Activated CD8-positive, alpha-beta T cell treated with anti-CD3 and anti-CD28 coated beads, Interleukin-2, amount 10 ng/mL, durations not matched to agents 7 days and 5 days (primary cell): ENCODE results near the gene SERTAD2. TPM values are rescaled to one million over a fixed set of nuclear protein-coding genes. Genes with fewer than 3 reads are reported as not detected.

Source experiments
- ATAC-seq: fragments of 150-1000 bp; cut with Tn5 transposase; one replicate; pipeline ENCODE4 v1.10.0; 2021; ENCODE audit warnings: moderate library complexity
- CTCF ChIA-PET: fragments of 350-600 bp; sonication (Branson Sonifier 250); formaldehyde crosslinking; loops from one replicate; lab custom pipeline; 2021; ENCODE audit warnings: antibody characterized with exemption; lab: Charles Lee
- POLR2A ChIA-PET: fragments of 350-600 bp; sonication (Branson Sonifier 250); formaldehyde crosslinking; loops from one replicate; lab custom pipeline; 2021; ENCODE audit warnings: antibody characterized with exemption; lab: Charles Lee
- DNase-seq: peaks from one replicate; pipeline ENCODE4 v3.0.0-alpha.2; 2020
- H3K27ac Mint-ChIP-seq: one replicate; pipeline ENCODE4 v1.8.0; 2021; ENCODE audit warnings: mild to moderate bottlenecking, mixed read lengths
- H3K27me3 Mint-ChIP-seq: one replicate; pipeline ENCODE4 v1.8.0; 2021; ENCODE audit warnings: low read depth, mixed read lengths
- H3K36me3 Mint-ChIP-seq: one replicate; pipeline ENCODE4 v1.8.0; 2021; ENCODE audit warnings: low read depth, mixed read lengths
- H3K4me1 Mint-ChIP-seq: one replicate; pipeline ENCODE4 v1.8.0; 2021; ENCODE audit warnings: low read depth, mixed read lengths
- H3K4me3 Mint-ChIP-seq: one replicate; pipeline ENCODE4 v1.8.0; 2021; ENCODE audit warnings: mild to moderate bottlenecking, mixed read lengths
- H3K9me3 Mint-ChIP-seq: one replicate; pipeline ENCODE4 v1.8.0; 2022; ENCODE audit warnings: mixed read lengths; ENCODE audit not compliant: insufficient read depth
- total RNA-seq, 2 experiments: library from RNA; stranded (reverse); gene quantifications; one replicate each; pipeline ENCODE4 v1.2.3, GENCODE V29; 2021

SERTAD2 gene, protein sequence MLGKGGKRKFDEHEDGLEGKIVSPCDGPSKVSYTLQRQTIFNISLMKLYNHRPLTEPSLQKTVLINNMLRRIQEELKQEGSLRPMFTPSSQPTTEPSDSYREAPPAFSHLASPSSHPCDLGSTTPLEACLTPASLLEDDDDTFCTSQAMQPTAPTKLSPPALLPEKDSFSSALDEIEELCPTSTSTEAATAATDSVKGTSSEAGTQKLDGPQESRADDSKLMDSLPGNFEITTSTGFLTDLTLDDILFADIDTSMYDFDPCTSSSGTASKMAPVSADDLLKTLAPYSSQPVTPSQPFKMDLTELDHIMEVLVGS
- total RNA-seq, result 10 to 100 TPM; 21.4 to 21.8 TPM

GRCh38 chr2:64653109-64654062, at the start of gene SERTAD2:
Gene SERTAD2, minus strand, starts transcription at chr2:64653913. Its CDS starts 17,042 bp downstream, at chr2:64636871.
- peak within 1 kb of the TSS; percentile 90 for H3K27ac Mint-ChIP-seq
- DNase-seq, result peak; percentile 87
- H3K4me3 Mint-ChIP-seq, result peak within 1 kb of the TSS; percentile 85
- H3K9me3 Mint-ChIP-seq, result no peaks in the 10 kb centered on the region
- POLR2A ChIA-PET, result interaction anchor here (0.7 to 9.1 kb wide), 36 partner anchors 9 to 214 kb away, joined by 3 to 144 read pairs (median 5); partner anchors contain the start of gene AFTPH
- CTCF ChIA-PET, result interaction anchor here (0.9 to 14.9 kb wide), 32 partner anchors 9 to 214 kb away, joined by 3 to 276 read pairs (median 5); no protein-coding TSS in a partner anchor
- H3K4me1 Mint-ChIP-seq, result peaks cover 65% of the 10 kb centered on the region
- H3K27me3 Mint-ChIP-seq, result no peaks in the 10 kb centered on the region
- ATAC-seq, result peak; percentile 85
- peaks cover 6% of the 10 kb centered on the region for H3K36me3 Mint-ChIP-seq

DNA sequence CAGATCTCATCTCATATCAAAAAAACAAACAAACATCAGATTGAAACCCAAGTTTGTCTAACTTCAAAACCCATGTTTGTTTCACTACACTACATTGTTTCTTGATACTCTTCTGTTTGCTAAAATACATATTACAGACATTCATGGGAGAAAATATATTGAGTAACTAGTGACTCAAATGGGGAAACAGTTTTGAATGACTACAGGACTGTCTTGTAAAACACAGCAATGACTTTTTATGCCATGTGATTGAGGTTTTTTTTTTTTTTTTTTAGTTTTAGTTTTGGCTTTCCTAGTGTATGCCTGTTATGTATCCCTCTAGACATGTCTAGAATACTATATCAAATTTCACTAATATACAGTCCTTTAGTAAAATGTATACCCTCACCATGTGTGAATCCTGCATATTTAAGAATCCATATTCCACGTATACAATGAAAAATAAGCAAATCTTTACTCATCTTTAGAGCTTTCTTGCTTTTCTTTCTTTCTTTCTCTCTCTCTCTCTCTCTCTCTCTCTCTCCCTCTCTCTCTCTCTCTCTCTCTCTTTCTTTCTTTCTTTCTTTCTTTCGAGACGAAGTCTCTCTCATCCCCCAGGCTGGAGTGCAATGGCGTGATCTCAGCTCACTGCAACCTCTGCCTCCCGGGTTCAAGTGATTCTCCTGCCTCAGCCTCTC, 46.6 kb upstream of the SERTAD2 start:
- Mint-ChIP-seq H3K27ac (peak overlapping the region; percentile 64), H3K4me1 (peaks cover 52% of the 10 kb centered on the region), H3K4me3 (no peak overlapping the region), H3K9me3 (no peaks in the 10 kb centered on the region), H3K27me3 (no peaks in the 10 kb centered on the region), H3K36me3 (peaks cover 24% of the 10 kb centered on the region)
- CTCF ChIA-PET, result interaction anchor here (1.0 to 1.2 kb wide), 3 partner anchors 33 to 53 kb away, joined by 3 to 6 read pairs (median 4); no protein-coding TSS in a partner anchor
- POLR2A ChIA-PET, result interaction anchor here (1.1 kb wide), 1 partner anchor 27 kb away, joined by 3 read pairs; no protein-coding TSS in a partner anchor
- ATAC-seq, result no peak
- DNase-seq, result no peak

DNA sequence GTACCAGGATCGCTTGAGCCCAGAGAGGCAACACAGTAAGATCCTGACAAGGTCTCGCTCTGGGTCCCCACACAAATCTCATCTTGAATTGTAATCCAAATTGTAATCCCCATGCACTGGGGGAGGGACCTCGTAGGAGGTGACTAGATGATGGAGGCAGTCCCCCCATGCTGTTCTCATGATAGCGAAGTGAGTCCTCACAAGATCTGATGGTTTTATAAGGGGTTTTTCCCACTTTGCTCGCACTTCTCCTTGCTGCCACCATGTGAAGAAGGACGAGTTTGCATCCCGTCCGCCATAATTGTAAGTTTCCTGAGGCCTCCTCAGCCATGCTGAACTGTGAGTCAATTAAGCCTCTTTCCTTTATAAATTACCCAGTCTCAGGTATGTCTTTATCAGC, 46.0 kb upstream of the SERTAD2 start:
- ATAC-seq, result no peak
- no peaks in the 10 kb centered on the region for H3K27me3 Mint-ChIP-seq
- POLR2A ChIA-PET, result no interaction called here

DNA sequence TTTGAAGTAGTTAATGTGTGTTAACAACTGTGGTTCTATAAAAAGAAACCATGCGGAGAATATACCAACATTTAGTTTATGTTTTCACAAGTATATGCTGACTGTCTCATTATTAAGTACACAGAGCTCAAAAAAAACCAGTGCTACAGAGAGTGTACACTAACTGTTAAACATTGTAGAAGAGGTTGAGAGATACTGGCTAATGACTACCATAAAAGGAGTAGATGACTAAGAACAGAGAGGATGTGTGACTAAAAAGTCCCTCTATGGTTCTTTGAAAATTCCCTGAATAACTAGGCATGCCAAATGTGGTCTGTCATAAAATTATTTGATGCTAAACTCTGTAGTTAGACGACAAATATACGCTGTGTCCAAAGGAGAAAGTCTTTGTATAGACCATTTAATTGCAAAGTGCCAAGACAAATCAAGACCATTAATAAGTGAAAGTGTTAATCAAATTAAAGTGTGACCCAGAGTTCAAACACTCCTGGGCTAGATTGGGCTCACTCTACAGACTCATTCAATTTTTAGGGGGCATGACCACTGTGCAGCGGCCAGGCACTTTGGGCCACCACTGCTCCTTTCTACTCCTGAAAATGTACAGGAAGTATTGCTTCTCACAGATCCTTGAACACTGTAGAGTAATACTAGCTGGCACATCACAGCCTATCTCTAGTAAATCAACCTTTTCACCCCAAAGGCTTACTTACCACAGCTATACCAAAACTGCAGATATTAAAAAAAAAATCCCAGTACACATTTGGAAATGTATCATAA, 45.1 kb upstream of the SERTAD2 start:
- H3K27ac Mint-ChIP-seq, result peak overlapping the region; percentile 61
- ChIA-PET POLR2A (interaction anchor here (0.7 to 1.7 kb wide), 2 partner anchors 28 to 46 kb away, joined by 3 to 4 read pairs; no protein-coding TSS in a partner anchor), CTCF (interaction anchor here (1.7 to 2.1 kb wide), 2 partner anchors 44 to 52 kb away, joined by 4 to 8 read pairs; partner anchors contain the start of gene SERTAD2)
- ATAC-seq (peak; percentile 89), DNase-seq (no peak)
- H3K27me3 Mint-ChIP-seq, result no peaks in the 10 kb centered on the region
- H3K36me3 Mint-ChIP-seq, result peaks cover 25% of the 10 kb centered on the region
- no peaks in the 10 kb centered on the region for H3K9me3 Mint-ChIP-seq
- H3K4me3 Mint-ChIP-seq, result peak overlapping the region; percentile 20
- H3K4me1 Mint-ChIP-seq, result peaks cover 54% of the 10 kb centered on the region

More for the DNA sequence above, 46.0 kb upstream of the SERTAD2 start:
- peak overlapping the region; percentile 64 for H3K27ac Mint-ChIP-seq
- no peak overlapping the region for H3K4me3 Mint-ChIP-seq
- no peaks in the 10 kb centered on the region for H3K9me3 Mint-ChIP-seq
- H3K4me1 Mint-ChIP-seq, result peaks cover 54% of the 10 kb centered on the region
- CTCF ChIA-PET, result no interaction called here
- H3K36me3 Mint-ChIP-seq, result peaks cover 25% of the 10 kb centered on the region
- no peak for DNase-seq

DNA sequence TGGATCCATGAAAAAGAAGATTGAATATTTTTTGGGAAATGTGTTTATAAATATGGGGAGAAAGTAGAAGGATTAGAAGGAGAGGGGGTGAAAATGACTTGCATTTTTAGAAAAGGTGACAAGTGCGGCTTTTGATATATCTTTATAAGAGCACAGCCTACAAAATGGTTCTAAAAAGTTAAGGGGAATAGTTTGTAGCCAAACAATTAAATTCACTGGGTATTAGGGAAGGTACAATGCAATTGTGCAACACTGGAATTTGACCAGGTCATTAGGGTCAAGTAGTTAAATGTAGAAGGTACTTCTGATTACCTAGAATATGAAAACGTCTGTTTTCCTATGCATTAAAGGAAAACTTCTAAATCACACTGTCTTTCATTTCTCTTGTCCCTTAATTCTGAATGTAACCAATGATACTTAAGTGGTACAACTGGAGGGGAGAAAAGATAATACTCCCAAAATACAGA, 44.5 kb upstream of the SERTAD2 start:
- peaks cover 1% of the 10 kb centered on the region for H3K9me3 Mint-ChIP-seq
- POLR2A ChIA-PET, result interaction anchor here (0.7 to 1.7 kb wide), 2 partner anchors 29 to 45 kb away, joined by 3 to 4 read pairs; no protein-coding TSS in a partner anchor
- H3K4me3 Mint-ChIP-seq, result peak overlapping the region; percentile 20
- H3K27ac Mint-ChIP-seq, result peak overlapping the region; percentile 61
- no peak for DNase-seq
- no peaks in the 10 kb centered on the region for H3K27me3 Mint-ChIP-seq
- no peak for ATAC-seq
- H3K4me1 Mint-ChIP-seq, result peaks cover 54% of the 10 kb centered on the region
- peaks cover 27% of the 10 kb centered on the region for H3K36me3 Mint-ChIP-seq
- CTCF ChIA-PET, result interaction anchor here (1.7 to 2.1 kb wide), 2 partner anchors 43 to 52 kb away, joined by 4 to 8 read pairs; partner anchors contain the start of gene SERTAD2

GRCh38 chr2:64697297-64698176, 43.8 kb upstream of the SERTAD2 start:
- POLR2A ChIA-PET, result interaction anchor here (0.9 to 2.0 kb wide), 3 partner anchors 29 to 44 kb away, joined by 3 to 10 read pairs (median 3); partner anchors contain the start of gene SERTAD2
- DNase-seq (no peak), ATAC-seq (no peak)

DNA sequence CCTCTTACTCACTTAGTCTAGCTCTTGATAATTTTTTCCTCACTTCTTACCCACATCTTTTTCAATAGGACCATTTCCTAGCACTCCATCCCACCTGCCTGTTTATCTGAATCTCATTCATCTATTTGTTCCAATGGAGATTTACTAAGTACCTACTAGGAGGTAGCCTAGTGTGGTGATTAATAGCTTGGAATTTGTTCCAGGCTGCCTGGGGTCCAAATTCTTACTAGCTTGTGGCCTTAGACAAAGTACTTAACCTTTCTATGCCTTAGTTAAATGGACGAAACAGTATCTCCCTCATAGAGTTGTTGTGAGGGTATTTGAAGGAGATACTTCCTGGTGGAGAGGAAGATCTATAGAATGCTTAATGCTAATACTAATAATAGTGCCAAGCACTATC, 42.9 kb upstream of the SERTAD2 start:
- CTCF ChIA-PET, result interaction anchor here (0.7 to 2.2 kb wide), 20 partner anchors 9 to 143 kb away, joined by 3 to 10 read pairs (median 4); partner anchors contain the start of gene SERTAD2
- no peak overlapping the region for H3K4me3 Mint-ChIP-seq
- peaks cover 10% of the 10 kb centered on the region for H3K9me3 Mint-ChIP-seq
- ATAC-seq (no peak), DNase-seq (no peak)
- no peak overlapping the region for H3K27ac Mint-ChIP-seq
- H3K27me3 Mint-ChIP-seq, result no peaks in the 10 kb centered on the region
- POLR2A ChIA-PET, result interaction anchor here (0.9 to 2.0 kb wide), 4 partner anchors 30 to 43 kb away, joined by 3 to 10 read pairs (median 3); partner anchors contain the start of gene SERTAD2
- peaks cover 54% of the 10 kb centered on the region for H3K4me1 Mint-ChIP-seq
- peaks cover 31% of the 10 kb centered on the region for H3K36me3 Mint-ChIP-seq

More at GRCh38 chr2:64697297-64698176, 43.8 kb upstream of the SERTAD2 start:
- CTCF ChIA-PET, result interaction anchor here (1.1 to 2.2 kb wide), 9 partner anchors 8 to 135 kb away, joined by 3 to 9 read pairs (median 4); partner anchors contain the start of gene SERTAD2
- Mint-ChIP-seq H3K27ac (no peak overlapping the region), H3K36me3 (peaks cover 29% of the 10 kb centered on the region), H3K9me3 (peaks cover 3% of the 10 kb centered on the region), H3K4me1 (peaks cover 54% of the 10 kb centered on the region), H3K4me3 (no peak overlapping the region), H3K27me3 (no peaks in the 10 kb centered on the region)

DNA sequence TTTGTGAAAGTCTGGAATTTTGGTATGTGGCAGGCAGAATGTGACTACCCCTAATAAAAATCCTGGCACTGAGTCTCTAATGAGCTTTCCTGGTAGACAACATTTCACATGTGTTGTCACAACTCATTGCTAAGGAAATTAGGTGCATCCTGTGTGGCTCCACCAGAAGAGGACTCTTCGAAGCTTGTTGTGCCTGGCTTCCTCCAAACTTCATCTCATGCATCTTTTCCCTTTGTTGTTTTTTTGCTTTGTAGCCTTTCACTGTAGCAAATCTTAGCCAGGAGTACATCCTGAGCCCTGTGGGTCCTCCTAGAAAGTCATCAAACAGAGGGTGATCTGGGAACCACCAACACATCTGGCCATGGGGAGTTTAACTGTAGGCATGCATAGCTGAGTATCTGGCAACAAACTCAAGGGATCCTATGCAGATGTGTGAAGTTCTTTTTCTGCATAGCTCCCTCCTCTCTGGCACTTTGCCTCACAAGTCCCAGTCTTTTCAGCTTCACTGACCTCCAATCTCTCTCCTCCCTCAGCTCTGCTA, 42.1 kb upstream of the SERTAD2 start:
- Mint-ChIP-seq H3K4me3 (no peak overlapping the region), H3K27ac (peak overlapping the region; percentile 64), H3K9me3 (peaks cover 12% of the 10 kb centered on the region), H3K36me3 (peaks cover 28% of the 10 kb centered on the region), H3K4me1 (peaks cover 54% of the 10 kb centered on the region), H3K27me3 (no peaks in the 10 kb centered on the region)
- DNase-seq (no peak), ATAC-seq (no peak)
- ChIA-PET POLR2A (interaction anchor here (1.0 to 2.0 kb wide), 5 partner anchors 31 to 56 kb away, joined by 3 to 10 read pairs (median 3); partner anchors contain the start of gene SERTAD2), CTCF (interaction anchor here (0.6 to 2.2 kb wide), 26 partner anchors 8 to 365 kb away, joined by 3 to 10 read pairs (median 4); partner anchors contain the start of gene SERTAD2)

DNA sequence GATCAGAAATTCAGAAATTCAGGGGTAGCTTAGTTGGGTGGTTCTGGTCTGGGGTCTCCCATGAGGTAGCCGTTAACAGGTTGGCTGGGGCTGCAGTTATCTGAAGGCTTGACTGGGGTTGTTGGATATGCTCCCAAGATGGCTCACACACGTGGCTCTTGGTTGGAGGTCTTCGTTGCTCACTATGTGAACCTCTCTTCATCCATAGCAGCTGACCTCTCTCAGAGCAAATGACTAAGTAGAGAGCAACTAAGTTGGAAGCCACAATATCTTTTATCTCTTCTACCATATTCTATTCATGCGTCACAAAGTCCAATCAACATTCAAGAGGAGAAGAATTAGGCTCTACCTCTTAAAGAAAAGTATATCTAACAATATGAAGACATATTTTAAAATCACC, 38.7 kb upstream of the SERTAD2 start:
- Mint-ChIP-seq H3K4me3 (no peak overlapping the region), H3K36me3 (peaks cover 18% of the 10 kb centered on the region), H3K27ac (no peak overlapping the region), H3K9me3 (peaks cover 12% of the 10 kb centered on the region), H3K4me1 (peaks cover 22% of the 10 kb centered on the region), H3K27me3 (no peaks in the 10 kb centered on the region)
- ChIA-PET POLR2A (interaction anchor here (1.5 kb wide), 1 partner anchor 39 kb away, joined by 3 read pairs; the partner anchor contains the start of gene SERTAD2), CTCF (interaction anchor here (1.0 to 1.5 kb wide), 3 partner anchors 17 to 46 kb away, joined by 3 to 4 read pairs (median 4); no protein-coding TSS in a partner anchor)
- no peak for ATAC-seq
- DNase-seq, result no peak
